ENCODE measurements around the gene NCOA7.
"Not testable (repeated sequence)": the region's sequence is repeated elsewhere in the genome, so short reads cannot be mapped to it uniquely, and the experiment has no call there.

The NCOA7 gene

GRCh38 chr6:125773387-125774341 lies 17.1 kb upstream of the NCOA7 start:
- no peaks in the 10 kb centered on the region for H3K9me3 Mint-ChIP-seq
- H3K4me3 Mint-ChIP-seq = no peak overlapping the region
- peaks cover 4% of the 10 kb centered on the region for H3K27me3 Mint-ChIP-seq
- no peak overlapping the region for H3K27ac Mint-ChIP-seq
- DNase-seq (no peak), ATAC-seq (peak; percentile 49)
- peaks cover 9% of the 10 kb centered on the region for H3K4me1 Mint-ChIP-seq
- H3K36me3 Mint-ChIP-seq (ENCODE audit: low read depth) = no peaks in the 10 kb centered on the region

- not testable (repeated sequence) for H3K4me3 Mint-ChIP-seq; ATAC-seq; DNase-seq; H3K36me3 Mint-ChIP-seq (ENCODE audit: low read depth); H3K4me1 Mint-ChIP-seq; H3K27ac Mint-ChIP-seq; H3K9me3 Mint-ChIP-seq; H3K27me3 Mint-ChIP-seq
Observed at GRCh38 chr6:125776107-125776826, 14.5 kb upstream of the NCOA7 start.

- Mint-ChIP-seq H3K9me3 (no peaks in the 10 kb centered on the region), H3K4me3 (no peak overlapping the region), H3K27me3 (peaks cover 4% of the 10 kb centered on the region), H3K4me1 (peaks cover 19% of the 10 kb centered on the region), H3K36me3 (ENCODE audit: low read depth) (peaks cover 4% of the 10 kb centered on the region), H3K27ac (no peak overlapping the region)
- DNase-seq (peak; percentile 83), ATAC-seq (peak; percentile 84)
Observed at GRCh38 chr6:125779924-125780539, 10.7 kb upstream of the NCOA7 start.

- Mint-ChIP-seq H3K9me3 (no peaks in the 10 kb centered on the region), H3K27me3 (peaks cover 4% of the 10 kb centered on the region), H3K4me1 (peaks cover 19% of the 10 kb centered on the region), H3K36me3 (ENCODE audit: low read depth) (peaks cover 5% of the 10 kb centered on the region), H3K27ac (no peak overlapping the region), H3K4me3 (no peak overlapping the region)
- peak; percentile 53 for DNase-seq
- peak; percentile 87 for ATAC-seq
Observed at GRCh38 chr6:125780540-125781313, 10.0 kb upstream of the NCOA7 start.

- no peak overlapping the region for H3K4me3 Mint-ChIP-seq
- no peak overlapping the region for H3K27ac Mint-ChIP-seq
- H3K4me1 Mint-ChIP-seq = peaks cover 19% of the 10 kb centered on the region
- H3K9me3 Mint-ChIP-seq = no peaks in the 10 kb centered on the region
- DNase-seq (peak; percentile 56), ATAC-seq (peak; percentile 48)
- H3K36me3 Mint-ChIP-seq (ENCODE audit: low read depth) = peaks cover 11% of the 10 kb centered on the region
- H3K27me3 Mint-ChIP-seq = peaks cover 4% of the 10 kb centered on the region
Observed at GRCh38 chr6:125781314-125781868, 9.4 kb upstream of the NCOA7 start.

- no peak overlapping the region for H3K4me3 Mint-ChIP-seq
- no peak overlapping the region for H3K27ac Mint-ChIP-seq
- H3K4me1 Mint-ChIP-seq = peaks cover 30% of the 10 kb centered on the region
- H3K36me3 Mint-ChIP-seq (ENCODE audit: low read depth) = peaks cover 17% of the 10 kb centered on the region
- no peaks in the 10 kb centered on the region for H3K9me3 Mint-ChIP-seq
- ATAC-seq (no peak), DNase-seq (no peak)
- no peaks in the 10 kb centered on the region for H3K27me3 Mint-ChIP-seq
Observed at GRCh38 chr6:125784365-125784764, 6.4 kb upstream of the NCOA7 start.

GRCh38 chr6:125787791-125788190 lies 3.0 kb upstream of the NCOA7 start:
- no peaks in the 10 kb centered on the region for H3K9me3 Mint-ChIP-seq
- H3K36me3 Mint-ChIP-seq (ENCODE audit: low read depth) = peaks cover 22% of the 10 kb centered on the region
- no peak overlapping the region for H3K4me3 Mint-ChIP-seq
- DNase-seq (no peak), ATAC-seq (no peak)
- peaks cover 46% of the 10 kb centered on the region for H3K4me1 Mint-ChIP-seq
- no peaks in the 10 kb centered on the region for H3K27me3 Mint-ChIP-seq
- H3K27ac Mint-ChIP-seq = no peak overlapping the region

GRCh38 chr6:125789167-125789566 lies 1.6 kb upstream of the NCOA7 start:
- no peaks in the 10 kb centered on the region for H3K9me3 Mint-ChIP-seq
- H3K27me3 Mint-ChIP-seq = no peaks in the 10 kb centered on the region
- peak overlapping the region; percentile 92 for H3K27ac Mint-ChIP-seq
- no peak for ATAC-seq
- DNase-seq = no peak
- H3K4me3 Mint-ChIP-seq = peak overlapping the region; percentile 83
- H3K4me1 Mint-ChIP-seq = peaks cover 52% of the 10 kb centered on the region
- H3K36me3 Mint-ChIP-seq (ENCODE audit: low read depth) = peaks cover 22% of the 10 kb centered on the region

- Mint-ChIP-seq H3K27ac (peak overlapping the region; percentile 92), H3K36me3 (ENCODE audit: low read depth) (peaks cover 17% of the 10 kb centered on the region), H3K4me3 (peak overlapping the region; percentile 83), H3K27me3 (no peaks in the 10 kb centered on the region), H3K9me3 (no peaks in the 10 kb centered on the region), H3K4me1 (peaks cover 54% of the 10 kb centered on the region)
- peak; percentile 48 for DNase-seq
- peak; percentile 23 for ATAC-seq
Observed at GRCh38 chr6:125789576-125790357, 993 bp upstream of the NCOA7 start.

- Mint-ChIP-seq H3K4me1 (peaks cover 65% of the 10 kb centered on the region), H3K9me3 (no peaks in the 10 kb centered on the region), H3K27ac (peak overlapping the region; percentile 87), H3K36me3 (ENCODE audit: low read depth) (peaks cover 11% of the 10 kb centered on the region), H3K27me3 (no peaks in the 10 kb centered on the region), H3K4me3 (peak overlapping the region; percentile 93)
- DNase-seq (peak; percentile 36), ATAC-seq (peak; percentile 34)
Observed at GRCh38 chr6:125791151-125791819, 525 bp downstream of the NCOA7 start.

- ATAC-seq (no peak), DNase-seq (no peak)
- Mint-ChIP-seq H3K9me3 (no peaks in the 10 kb centered on the region), H3K4me1 (peaks cover 65% of the 10 kb centered on the region), H3K27ac (peak overlapping the region; percentile 87), H3K36me3 (ENCODE audit: low read depth) (peaks cover 10% of the 10 kb centered on the region), H3K27me3 (no peaks in the 10 kb centered on the region), H3K4me3 (peak overlapping the region; percentile 93)
Observed at GRCh38 chr6:125791820-125792165, 1.0 kb downstream of the NCOA7 start.

- peaks cover 68% of the 10 kb centered on the region for H3K4me1 Mint-ChIP-seq
- ATAC-seq (no peak), DNase-seq (no peak)
- H3K27me3 Mint-ChIP-seq = no peaks in the 10 kb centered on the region
- H3K27ac Mint-ChIP-seq = peak overlapping the region; percentile 87
- H3K4me3 Mint-ChIP-seq = peak overlapping the region; percentile 93
- no peaks in the 10 kb centered on the region for H3K9me3 Mint-ChIP-seq
- peaks cover 13% of the 10 kb centered on the region for H3K36me3 Mint-ChIP-seq (ENCODE audit: low read depth)
Observed at GRCh38 chr6:125792172-125792571, 1.4 kb downstream of the NCOA7 start.

GRCh38 chr6:125792680-125793079 lies 1.9 kb downstream of the NCOA7 start:
- Mint-ChIP-seq H3K27me3 (no peaks in the 10 kb centered on the region), H3K27ac (peak overlapping the region; percentile 87), H3K4me3 (peak overlapping the region; percentile 93), H3K4me1 (peaks cover 73% of the 10 kb centered on the region), H3K36me3 (ENCODE audit: low read depth) (peaks cover 12% of the 10 kb centered on the region), H3K9me3 (no peaks in the 10 kb centered on the region)
- DNase-seq (no peak), ATAC-seq (no peak)
